DND-41 (cell line): ENCODE results near the gene DNAH10.
A peak's percentile ranks its signal among the peaks of the same experiment; 100 is the strongest.

Experiments used
- ATAC-seq: fragments of 200-7000 bp; cut with Tn5 transposase; 3 replicates; pipeline ENCODE4 v1.9.1; 2021; ENCODE audit warnings: low read depth; ENCODE audit not compliant: insufficient read depth
- DNase-seq: peaks from one replicate; pipeline ENCODE4 v3.0.0-alpha.2; 2020
- H2AFZ ChIP-seq: 2 replicates; pipeline ENCODE4 v1.6.0; 2012; ENCODE audit warnings: low read depth, low read length
- H3K27ac ChIP-seq: 2 replicates; pipeline ENCODE4 v1.5.1; 2012; ENCODE audit warnings: low read length, inconsistent platforms
- H3K27me3 ChIP-seq: fragments of 200-600 bp; sonication (generic); 2 replicates; pipeline ENCODE4 v1.6.0; 2012; ENCODE audit warnings: low read length, mild to moderate bottlenecking, inconsistent platforms; ENCODE audit not compliant: insufficient read depth, poor library complexity
- H3K36me3 ChIP-seq: 2 replicates; pipeline ENCODE4 v1.5.1; 2012; ENCODE audit warnings: low read length, inconsistent platforms; ENCODE audit not compliant: insufficient read depth
- H3K4me1 ChIP-seq: 2 replicates; pipeline ENCODE4 v1.5.1; 2012; ENCODE audit warnings: mild to moderate bottlenecking, low read length; ENCODE audit not compliant: insufficient read depth
- H3K4me2 ChIP-seq: 2 replicates; pipeline ENCODE4 v1.6.0; 2012; ENCODE audit warnings: mild to moderate bottlenecking, moderate library complexity, low read length, inconsistent platforms; ENCODE audit not compliant: insufficient read depth
- H3K4me3 ChIP-seq, 2 experiments: fragments of 200-600 bp in 1 of 2; shearing (Covaris generic) in 1 of 2; 2 replicates each; pipeline ENCODE4 v1.5.1; 2012 to 2016; ENCODE audit warnings: inconsistent platforms in 2 of 2, low read length in 2 of 2, mild to moderate bottlenecking in 2 of 2, low read depth in 1 of 2, moderate library complexity in 1 of 2
- H3K79me2 ChIP-seq: 2 replicates; pipeline ENCODE4 v1.6.0; 2012; ENCODE audit warnings: low read length, inconsistent platforms; ENCODE audit not compliant: insufficient read depth
- H3K9ac ChIP-seq: 2 replicates; pipeline ENCODE4 v1.6.0; 2012; ENCODE audit warnings: low read depth, mild to moderate bottlenecking, inconsistent platforms, low read length, moderate library complexity
- H3K9me3 ChIP-seq: 2 replicates; pipeline ENCODE4 v1.5.1; 2012; ENCODE audit warnings: low read length, moderate library complexity, mild to moderate bottlenecking, inconsistent platforms; ENCODE audit not compliant: insufficient read depth, severe bottlenecking
- H4K20me1 ChIP-seq: 2 replicates; pipeline ENCODE4 v1.6.0; 2012; ENCODE audit warnings: low read length; ENCODE audit not compliant: insufficient read depth
- EZH2 ChIP-seq: IDR thresholded peaks from 3 replicates; pipeline ENCODE4 v1.6.1; 2012; ENCODE audit warnings: borderline replicate concordance, low read depth, mild to moderate bottlenecking, moderate library complexity, low read length, inconsistent platforms; ENCODE audit not compliant: severe bottlenecking
- TF ChIP-seq, protein P1 (sequence below): IDR thresholded peaks from 2 replicates; pipeline ENCODE4 v1.5.1; 2012; ENCODE audit warnings: borderline replicate concordance, low read length, moderate library complexity, mild to moderate bottlenecking; ENCODE audit not compliant: poor library complexity, severe bottlenecking; ENCODE audit errors: extremely low read depth

Gene DNAH10

DNA sequence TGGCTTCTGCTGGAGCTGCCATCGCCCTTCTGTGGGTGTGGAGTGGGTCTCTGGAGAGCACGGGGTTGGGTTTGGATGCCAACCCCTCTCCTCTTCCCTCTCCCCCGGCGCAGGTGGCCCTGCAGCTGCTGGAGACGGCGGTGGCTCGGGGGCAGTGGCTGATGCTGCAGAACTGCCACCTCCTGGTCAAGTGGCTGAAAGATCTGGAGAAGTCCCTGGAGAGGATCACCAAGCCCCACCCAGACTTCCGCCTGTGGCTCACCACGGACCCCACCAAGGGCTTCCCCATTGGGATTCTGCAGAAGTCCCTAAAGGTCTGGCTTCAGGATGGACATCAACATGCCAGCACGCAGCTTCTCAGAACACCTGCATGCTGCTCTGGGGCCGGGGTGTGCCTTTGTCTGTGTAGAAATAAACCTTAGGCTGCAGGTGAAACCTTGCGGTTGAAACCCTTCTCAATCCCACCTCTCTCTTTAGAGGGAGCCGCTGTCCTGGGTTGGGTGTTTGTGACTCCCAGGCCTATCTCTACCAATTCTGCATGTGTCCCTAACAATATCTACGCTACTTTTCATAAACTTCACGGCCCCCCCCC, 166.3 kb downstream of the DNAH10 start:
- Histone ChIP-seq H3K4me3 (no peak overlapping the region), H3K79me2 (no peaks in the 10 kb centered on the region), H3K27ac (no peak overlapping the region), H3K4me1 (peaks cover 26% of the 10 kb centered on the region), H3K27me3 (peaks cover 11% of the 10 kb centered on the region), H4K20me1 (peaks cover 9% of the 10 kb centered on the region), H3K36me3 (no peaks in the 10 kb centered on the region), H3K9ac (no peak overlapping the region), H3K4me2 (no peak overlapping the region), H3K9me3 (no peaks in the 10 kb centered on the region), H2AFZ (no peak overlapping the region)
- no peak for DNase-seq
- no peak for TF ChIP-seq EZH2
- TF ChIP-seq, protein P1, sequence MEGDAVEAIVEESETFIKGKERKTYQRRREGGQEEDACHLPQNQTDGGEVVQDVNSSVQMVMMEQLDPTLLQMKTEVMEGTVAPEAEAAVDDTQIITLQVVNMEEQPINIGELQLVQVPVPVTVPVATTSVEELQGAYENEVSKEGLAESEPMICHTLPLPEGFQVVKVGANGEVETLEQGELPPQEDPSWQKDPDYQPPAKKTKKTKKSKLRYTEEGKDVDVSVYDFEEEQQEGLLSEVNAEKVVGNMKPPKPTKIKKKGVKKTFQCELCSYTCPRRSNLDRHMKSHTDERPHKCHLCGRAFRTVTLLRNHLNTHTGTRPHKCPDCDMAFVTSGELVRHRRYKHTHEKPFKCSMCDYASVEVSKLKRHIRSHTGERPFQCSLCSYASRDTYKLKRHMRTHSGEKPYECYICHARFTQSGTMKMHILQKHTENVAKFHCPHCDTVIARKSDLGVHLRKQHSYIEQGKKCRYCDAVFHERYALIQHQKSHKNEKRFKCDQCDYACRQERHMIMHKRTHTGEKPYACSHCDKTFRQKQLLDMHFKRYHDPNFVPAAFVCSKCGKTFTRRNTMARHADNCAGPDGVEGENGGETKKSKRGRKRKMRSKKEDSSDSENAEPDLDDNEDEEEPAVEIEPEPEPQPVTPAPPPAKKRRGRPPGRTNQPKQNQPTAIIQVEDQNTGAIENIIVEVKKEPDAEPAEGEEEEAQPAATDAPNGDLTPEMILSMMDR, result no peak
- ATAC-seq, result no peak

DNA sequence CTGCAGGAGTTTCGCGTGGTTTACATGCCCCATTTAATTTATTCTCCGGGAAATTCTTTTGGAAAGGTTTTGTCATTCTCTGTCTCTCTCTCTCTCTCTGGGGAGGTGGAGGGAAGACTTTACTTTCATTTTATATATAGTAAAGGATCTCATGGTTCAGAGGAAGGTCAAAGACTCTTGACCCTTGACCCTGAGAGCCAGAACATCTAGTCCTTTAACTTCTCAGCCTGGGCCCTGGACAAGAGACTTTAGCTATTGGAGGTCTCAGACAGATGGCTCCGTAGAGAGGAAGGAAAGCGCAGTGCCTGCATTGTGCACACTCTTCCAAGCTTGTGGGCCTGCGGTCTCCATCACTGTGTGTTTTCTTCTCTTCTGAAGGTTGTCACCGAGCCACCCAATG, 166.8 kb downstream of the DNAH10 start:
- H3K4me2 ChIP-seq, result no peak overlapping the region

DNA sequence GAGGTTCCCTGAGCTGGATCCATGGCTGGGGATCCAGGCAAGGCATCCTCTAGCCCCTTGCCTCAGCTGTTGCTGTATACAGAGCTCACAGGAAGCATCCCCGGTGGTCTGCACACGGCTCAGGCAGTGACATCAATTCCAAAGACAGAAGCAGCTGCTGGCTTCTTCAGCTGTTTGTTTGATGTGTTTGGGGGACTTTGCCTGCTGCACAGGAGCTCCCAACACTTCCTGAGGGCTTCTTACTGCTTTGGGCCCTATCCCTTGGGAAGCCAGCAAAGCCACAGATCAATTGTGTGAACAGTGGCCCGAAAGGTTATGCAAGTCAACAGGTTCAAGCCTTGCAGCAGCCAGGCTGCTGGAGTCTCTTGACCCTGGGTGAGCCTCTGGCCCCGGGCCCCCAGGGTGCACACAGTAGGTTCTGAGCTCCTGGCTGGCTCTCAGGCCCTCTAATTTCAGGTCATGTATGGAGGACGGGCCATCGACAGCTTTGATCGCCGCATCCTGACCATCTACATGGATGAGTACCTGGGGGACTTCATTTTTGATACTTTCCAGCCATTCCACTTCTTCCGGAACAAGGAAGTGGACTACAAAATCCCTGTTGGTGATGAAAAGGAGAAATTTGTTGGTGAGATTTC, 168.0 kb downstream of the DNAH10 start:
- H3K27me3 ChIP-seq, result peaks cover 10% of the 10 kb centered on the region
- no peaks in the 10 kb centered on the region for H3K79me2 ChIP-seq
- no peaks in the 10 kb centered on the region for H3K36me3 ChIP-seq
- no peaks in the 10 kb centered on the region for H3K9me3 ChIP-seq
- H3K27ac ChIP-seq, result no peak overlapping the region
- ATAC-seq (peak; percentile 61), DNase-seq (peak; percentile 53)
- H3K4me2 ChIP-seq, result no peak overlapping the region
- no peak overlapping the region for H3K4me3 ChIP-seq
- peaks cover 9% of the 10 kb centered on the region for H4K20me1 ChIP-seq
- H2AFZ ChIP-seq, result no peak overlapping the region
- TF ChIP-seq, protein P1, result no peak
- no peak for TF ChIP-seq EZH2
- H3K9ac ChIP-seq, result no peak overlapping the region
- peaks cover 26% of the 10 kb centered on the region for H3K4me1 ChIP-seq

More for the DNA sequence above, 166.8 kb downstream of the DNAH10 start:
- TF ChIP-seq EZH2, result no peak
- TF ChIP-seq, protein P1, result no peak
- peaks cover 10% of the 10 kb centered on the region for H3K27me3 ChIP-seq
- DNase-seq (no peak), ATAC-seq (no peak)
- H3K36me3 ChIP-seq, result no peaks in the 10 kb centered on the region
- no peak overlapping the region for H3K4me3 ChIP-seq
- no peak overlapping the region for H2AFZ ChIP-seq
- H3K79me2 ChIP-seq, result no peaks in the 10 kb centered on the region
- peaks cover 9% of the 10 kb centered on the region for H4K20me1 ChIP-seq
- H3K9ac ChIP-seq, result no peak overlapping the region
- H3K4me1 ChIP-seq, result peaks cover 26% of the 10 kb centered on the region
- H3K27ac ChIP-seq, result no peak overlapping the region
- no peaks in the 10 kb centered on the region for H3K9me3 ChIP-seq
